Subcutaneous adipose tissue (tissue), 4 donors: ENCODE data around the gene PDLIM3. TPM values are rescaled to one million over a fixed set of nuclear protein-coding genes. Genes with fewer than 3 reads are reported as not detected.

ENCODE experiments used
- CTCF ChIP-seq: fragments of 450-650 bp; IDR thresholded peaks from one replicate; pipeline ENCODE4 v1.5.1; 2016; ENCODE audit warnings: low read depth, mild to moderate bottlenecking, control low read depth, antibody characterized with exemption, moderate library complexity
- total RNA-seq, 4 donors: library from RNA; depleted of rRNA; stranded (reverse); fragments of >200 nt; gene quantifications; one replicate each; pipeline ENCODE4 v1.1.0, GENCODE V29; 2016

PDLIM3 gene
- total RNA-seq, 4 donors from 2014 or later = 8.3 to 33.7 (median 13.4) TPM

GRCh38 chr4:185564349-185564748, 29.0 kb upstream of the PDLIM3 start:
- TF ChIP-seq CTCF = no peak

DNA sequence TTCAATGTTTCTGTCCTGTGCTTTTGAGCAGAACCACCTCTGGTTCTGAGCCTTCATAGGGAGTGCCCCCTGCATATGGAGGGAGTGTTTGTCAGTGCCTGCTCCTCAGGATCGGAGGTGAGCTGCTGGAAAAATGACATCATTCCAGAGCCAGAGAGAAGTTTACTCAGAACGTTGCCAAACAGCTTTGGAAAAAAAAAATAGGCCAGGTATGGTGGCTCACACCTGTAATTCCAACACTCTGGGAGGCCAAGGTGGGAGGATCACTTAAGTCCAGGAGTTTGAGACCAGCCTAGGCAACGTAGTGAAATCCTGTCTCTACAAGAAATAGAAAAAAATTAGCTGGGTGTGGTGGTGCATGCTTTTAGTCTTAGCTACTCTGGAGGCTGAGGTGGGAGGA, 27.2 kb upstream of the PDLIM3 start:
- no peak for TF ChIP-seq CTCF

- no peak for TF ChIP-seq CTCF
These were observed 25.0 kb upstream of the PDLIM3 start for GRCh38 chr4:185560316-185560715.

DNA sequence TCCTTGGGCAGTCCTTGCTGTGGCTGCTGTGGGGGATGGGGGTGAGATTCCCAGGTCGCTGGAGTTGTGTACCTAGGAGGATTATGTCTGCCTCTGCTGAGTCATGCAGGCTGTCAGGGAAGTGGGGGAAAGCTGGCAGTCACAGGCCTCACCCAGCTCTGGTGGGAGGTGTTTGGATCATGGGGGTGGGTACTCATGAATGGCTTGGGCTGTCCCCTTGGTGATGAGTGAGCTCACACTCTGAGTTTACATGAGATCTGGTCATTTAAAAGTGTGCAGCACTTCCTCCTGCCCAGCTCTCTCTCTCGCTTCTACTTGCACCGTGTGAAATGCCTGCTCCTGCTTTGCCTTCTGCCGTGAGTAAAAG, 24.6 kb upstream of the PDLIM3 start:
- no peak for TF ChIP-seq CTCF

DNA sequence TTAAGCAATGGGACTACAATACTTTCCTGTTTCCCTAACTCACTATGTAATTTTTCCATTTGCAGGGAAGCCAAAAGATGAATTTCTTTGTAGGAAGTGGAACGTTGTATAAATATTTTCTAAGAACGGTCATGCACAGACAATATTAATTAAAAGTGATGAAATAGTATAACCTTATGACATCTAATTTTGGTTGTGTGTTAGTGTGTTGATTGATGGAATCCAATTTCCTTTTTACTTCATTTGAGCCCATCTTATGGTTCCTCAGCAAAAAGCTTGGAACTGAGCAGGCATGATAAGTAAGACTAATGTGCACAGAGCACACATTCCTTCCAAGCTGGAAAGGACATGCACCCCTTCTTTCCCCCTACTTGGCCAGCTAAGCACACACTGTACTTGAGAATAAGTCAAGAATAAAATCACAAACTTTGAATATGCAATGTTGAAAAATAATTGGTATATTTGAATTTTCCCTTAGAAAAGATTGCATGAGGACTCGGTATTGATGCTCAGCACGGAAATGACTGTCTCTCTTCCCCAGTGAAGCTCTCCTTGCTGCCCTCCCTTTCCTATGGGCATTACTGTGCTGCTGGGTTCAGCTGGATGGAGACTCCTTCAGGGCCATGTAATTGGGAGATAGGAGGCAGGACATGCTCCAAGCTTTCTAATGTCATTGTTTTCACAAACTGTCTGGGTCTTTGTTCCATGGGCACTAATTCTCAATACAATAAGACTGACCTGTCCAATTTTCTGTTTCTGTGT, 19.2 kb upstream of the PDLIM3 start:
- no peak for TF ChIP-seq CTCF

DNA sequence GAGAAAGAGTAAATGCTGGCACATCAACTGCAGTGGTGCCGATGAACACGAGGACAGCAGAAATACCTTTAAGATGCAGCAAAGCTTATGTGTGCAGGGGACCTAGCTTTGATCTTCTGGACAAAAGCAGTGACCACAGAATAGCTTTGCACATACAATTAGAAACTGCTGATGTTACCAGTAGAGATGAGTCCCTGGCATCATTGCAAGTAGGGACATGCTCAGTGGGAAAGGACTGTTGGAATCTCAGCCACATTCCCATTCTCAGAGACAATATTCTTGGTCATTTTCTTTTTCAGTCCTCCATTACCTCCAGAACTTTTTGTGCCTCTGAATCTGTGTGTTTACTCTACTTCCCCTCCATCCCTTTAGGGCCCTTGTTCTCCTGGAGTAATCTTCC, 16.9 kb upstream of the PDLIM3 start:
- TF ChIP-seq CTCF = no peak

GRCh38 chr4:185550933-185551332, 15.6 kb upstream of the PDLIM3 start:
- TF ChIP-seq CTCF = no peak
